ENCODE measurements around the gene THSD1.

THSD1 gene, protein sequence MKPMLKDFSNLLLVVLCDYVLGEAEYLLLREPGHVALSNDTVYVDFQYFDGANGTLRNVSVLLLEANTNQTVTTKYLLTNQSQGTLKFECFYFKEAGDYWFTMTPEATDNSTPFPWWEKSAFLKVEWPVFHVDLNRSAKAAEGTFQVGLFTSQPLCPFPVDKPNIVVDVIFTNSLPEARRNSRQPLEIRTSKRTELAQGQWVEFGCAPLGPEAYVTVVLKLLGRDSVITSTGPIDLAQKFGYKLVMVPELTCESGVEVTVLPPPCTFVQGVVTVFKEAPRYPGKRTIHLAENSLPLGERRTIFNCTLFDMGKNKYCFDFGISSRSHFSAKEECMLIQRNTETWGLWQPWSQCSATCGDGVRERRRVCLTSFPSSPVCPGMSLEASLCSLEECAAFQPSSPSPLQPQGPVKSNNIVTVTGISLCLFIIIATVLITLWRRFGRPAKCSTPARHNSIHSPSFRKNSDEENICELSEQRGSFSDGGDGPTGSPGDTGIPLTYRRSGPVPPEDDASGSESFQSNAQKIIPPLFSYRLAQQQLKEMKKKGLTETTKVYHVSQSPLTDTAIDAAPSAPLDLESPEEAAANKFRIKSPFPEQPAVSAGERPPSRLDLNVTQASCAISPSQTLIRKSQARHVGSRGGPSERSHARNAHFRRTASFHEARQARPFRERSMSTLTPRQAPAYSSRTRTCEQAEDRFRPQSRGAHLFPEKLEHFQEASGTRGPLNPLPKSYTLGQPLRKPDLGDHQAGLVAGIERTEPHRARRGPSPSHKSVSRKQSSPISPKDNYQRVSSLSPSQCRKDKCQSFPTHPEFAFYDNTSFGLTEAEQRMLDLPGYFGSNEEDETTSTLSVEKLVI

DNA sequence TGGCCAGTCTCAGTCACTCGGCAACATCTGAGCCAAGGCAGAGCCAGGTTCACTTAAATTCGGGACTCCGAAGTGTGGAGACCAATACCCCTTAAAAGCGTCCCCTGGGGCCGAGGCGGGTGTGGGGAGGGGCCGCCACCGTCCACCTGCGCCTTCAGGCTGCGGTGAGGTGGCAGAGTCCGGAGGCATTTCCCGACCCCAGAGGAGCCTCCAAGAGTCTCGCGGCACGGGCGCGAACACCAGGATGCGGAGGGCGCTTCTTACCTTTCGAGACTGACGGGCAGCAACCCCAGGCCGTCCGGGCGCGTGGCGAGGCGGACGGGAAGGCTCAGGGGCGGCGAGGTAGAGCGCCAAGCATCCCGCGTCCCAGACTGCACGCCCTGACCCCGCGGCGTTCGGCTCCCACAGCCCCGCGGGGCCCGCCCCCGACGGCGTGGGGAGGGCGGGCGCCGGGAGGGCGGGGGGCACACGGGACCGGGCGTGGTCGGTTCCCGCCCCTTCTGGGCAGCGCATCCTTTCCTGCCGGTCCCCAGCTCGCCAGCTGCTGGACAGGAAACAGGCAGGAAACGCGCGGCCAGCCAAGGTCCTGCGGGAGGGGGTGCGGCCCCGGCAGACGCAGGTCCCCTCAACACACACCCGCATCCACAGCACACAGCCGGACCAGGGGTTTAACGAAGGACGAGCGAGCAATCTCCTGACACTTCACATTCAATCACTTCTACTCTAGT, at the start of gene THSD1:
TSS of gene THSD1 (minus strand) at position 406 of the 728 bp plus-strand sequence. CDS start 3,572 bp downstream, outside the sequence.
- FAIRE-seq, result no peak
- DNase-seq (ENCODE audit: insufficient read length, low spot score), result peak; percentile 34
- TF ChIP-seq, protein P1, sequence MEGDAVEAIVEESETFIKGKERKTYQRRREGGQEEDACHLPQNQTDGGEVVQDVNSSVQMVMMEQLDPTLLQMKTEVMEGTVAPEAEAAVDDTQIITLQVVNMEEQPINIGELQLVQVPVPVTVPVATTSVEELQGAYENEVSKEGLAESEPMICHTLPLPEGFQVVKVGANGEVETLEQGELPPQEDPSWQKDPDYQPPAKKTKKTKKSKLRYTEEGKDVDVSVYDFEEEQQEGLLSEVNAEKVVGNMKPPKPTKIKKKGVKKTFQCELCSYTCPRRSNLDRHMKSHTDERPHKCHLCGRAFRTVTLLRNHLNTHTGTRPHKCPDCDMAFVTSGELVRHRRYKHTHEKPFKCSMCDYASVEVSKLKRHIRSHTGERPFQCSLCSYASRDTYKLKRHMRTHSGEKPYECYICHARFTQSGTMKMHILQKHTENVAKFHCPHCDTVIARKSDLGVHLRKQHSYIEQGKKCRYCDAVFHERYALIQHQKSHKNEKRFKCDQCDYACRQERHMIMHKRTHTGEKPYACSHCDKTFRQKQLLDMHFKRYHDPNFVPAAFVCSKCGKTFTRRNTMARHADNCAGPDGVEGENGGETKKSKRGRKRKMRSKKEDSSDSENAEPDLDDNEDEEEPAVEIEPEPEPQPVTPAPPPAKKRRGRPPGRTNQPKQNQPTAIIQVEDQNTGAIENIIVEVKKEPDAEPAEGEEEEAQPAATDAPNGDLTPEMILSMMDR (IDR thresholded peaks at IDR 0.05; ENCODE audit: insufficient read depth, missing control alignments), result no peak

DNA sequence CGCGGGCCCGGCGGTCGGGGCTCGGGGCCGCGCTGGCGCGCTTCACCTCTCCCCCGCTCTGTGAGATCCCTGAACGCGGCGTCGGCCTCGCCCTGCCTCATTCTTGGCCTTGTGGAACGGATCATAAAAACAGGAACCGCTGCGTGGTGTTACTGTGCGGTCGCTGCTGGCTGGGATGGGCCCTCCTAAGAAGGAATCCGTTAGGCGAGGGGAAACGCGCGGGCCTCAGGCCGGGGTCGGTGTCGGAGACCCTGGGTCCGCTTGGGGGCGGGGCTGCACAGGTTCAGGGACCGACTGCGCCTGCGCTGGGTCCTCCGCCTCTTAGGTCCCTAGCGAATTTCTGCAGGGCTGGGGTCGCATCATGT, 49.7 kb upstream of the THSD1 start:
- DNase-seq (ENCODE audit: insufficient read length, low spot score), result peak; percentile 17
- FAIRE-seq, result no peak
- TF ChIP-seq, protein P1 (IDR thresholded peaks at IDR 0.05; ENCODE audit: insufficient read depth, missing control alignments), result no peak

DNA sequence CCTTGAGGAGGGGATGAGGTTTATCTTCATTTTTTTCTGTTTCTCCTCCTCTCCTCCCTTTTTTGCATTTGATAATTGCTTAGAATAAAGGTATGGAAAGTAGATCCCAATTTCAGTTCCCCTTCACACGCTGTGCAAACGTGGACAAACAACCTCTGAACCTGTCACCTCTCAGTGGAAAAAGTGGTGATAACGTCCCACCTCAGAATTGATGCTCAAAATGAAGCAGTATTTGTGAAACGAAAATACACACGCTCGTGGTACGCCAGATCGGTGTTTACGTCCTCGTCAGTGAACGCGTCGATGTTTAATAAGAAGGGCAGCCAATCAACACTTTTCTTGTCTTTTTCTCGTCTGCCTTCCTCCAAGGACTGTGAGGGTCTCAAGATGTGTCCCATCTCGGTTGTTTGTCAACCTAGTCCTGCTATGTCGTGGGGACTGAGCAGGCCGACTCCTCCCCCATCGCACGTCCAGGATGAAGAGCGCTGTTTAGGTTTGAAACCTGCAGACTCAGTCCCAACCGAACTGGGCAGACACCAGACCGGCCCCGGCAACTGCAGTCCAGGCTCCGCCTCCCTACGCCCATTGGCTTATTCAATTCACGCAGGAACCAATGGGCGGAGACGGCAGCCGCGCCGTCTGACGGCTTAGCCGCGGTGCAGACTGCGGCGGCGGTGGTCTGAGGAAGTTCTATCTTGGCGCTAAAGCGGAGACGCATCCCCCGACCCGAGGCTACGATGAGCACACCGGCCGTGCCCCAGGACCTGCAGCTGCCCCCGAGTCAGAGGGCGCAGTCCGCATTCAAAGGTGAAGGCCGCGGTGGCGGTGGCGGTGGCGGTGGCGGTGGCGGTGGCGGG, 49.1 kb upstream of the THSD1 start, which contains the start of gene CKAP2:
TSS of gene CKAP2 (plus strand) at position 659 of the 857 bp plus-strand sequence. CDS start at position 738, 79 bp downstream.
- TF ChIP-seq, protein P1 (IDR thresholded peaks at IDR 0.05; ENCODE audit: insufficient read depth, missing control alignments), result no peak
- FAIRE-seq (peak; percentile 80), DNase-seq (ENCODE audit: insufficient read length, low spot score) (peak; percentile 49)

DNA sequence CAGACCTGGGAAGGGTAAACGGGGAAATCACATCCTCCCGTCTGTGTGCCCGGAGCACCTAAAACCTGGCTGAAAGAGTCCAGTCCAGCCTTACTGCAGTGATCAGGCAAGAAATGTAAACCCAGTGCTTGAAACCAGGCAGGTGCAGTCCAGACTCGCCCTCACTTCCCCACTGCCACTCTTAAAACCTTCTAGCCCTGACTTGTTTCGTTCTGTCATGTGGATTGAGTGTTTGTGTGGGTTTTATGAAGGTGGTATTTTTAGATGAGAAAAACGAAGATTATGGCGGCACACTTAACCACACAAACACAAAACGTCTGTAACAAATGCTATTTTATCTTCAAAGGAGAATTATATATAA, 48.5 kb upstream of the THSD1 start:
- DNase-seq (ENCODE audit: insufficient read length, low spot score) (no peak), FAIRE-seq (no peak)
- TF ChIP-seq, protein P1 (IDR thresholded peaks at IDR 0.05; ENCODE audit: insufficient read depth, missing control alignments), result no peak

DNA sequence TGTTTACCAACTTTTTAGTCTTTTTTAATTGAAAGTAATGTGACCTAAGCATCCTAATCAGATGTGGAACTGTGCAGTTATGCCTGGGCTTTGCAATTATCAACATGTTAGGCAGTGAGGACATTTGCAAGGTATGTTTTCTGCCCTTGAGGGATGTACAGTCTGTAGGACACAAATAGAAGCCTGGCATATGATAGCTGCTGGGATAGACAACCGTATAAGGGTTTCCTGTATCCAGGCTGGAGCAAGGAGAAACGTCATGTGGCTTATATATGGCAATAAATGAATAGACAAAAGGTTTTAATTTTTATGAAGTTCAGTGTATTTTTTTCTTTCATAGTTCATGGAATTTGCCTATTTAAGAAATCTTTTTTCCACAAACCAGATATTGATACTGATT, 46.5 kb upstream of the THSD1 start:
- TF ChIP-seq, protein P1 (IDR thresholded peaks at IDR 0.05; ENCODE audit: insufficient read depth, missing control alignments), result no peak
- DNase-seq (ENCODE audit: insufficient read length, low spot score), result no peak
- FAIRE-seq, result no peak

DNA sequence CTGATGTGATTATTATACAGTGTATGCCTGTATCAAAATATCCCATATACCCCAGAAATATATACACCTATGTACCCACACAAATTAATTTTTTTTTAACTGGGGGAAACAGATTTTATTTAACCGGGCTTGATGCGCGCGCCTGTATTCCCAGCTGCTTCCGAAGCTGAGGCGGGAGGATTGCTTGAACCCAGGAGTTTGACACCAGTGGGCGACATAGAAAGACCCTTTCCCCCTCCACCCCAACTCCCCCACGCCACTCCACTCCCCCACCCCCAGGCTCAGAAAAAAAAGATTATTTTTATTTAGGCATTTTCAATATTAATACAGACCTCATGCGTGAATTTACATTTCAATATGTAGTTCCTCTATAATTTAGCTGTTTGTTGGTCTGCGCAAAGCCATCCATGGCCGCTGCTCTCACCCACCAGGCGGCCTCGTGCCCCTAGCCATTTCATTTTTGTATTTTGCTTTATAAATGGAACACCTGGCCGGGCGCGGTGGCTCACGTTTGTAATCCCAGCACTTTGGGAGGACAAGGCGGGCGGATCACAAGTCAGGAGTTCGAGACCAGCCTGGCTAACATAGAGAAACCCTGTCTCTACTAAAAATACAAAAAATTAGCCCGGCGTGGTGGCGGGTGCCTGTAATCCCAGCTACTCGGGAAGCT, 45.3 kb upstream of the THSD1 start:
- TF ChIP-seq, protein P1 (IDR thresholded peaks at IDR 0.05; ENCODE audit: insufficient read depth, missing control alignments), result no peak
- no peak for FAIRE-seq
- no peak for DNase-seq (ENCODE audit: insufficient read length, low spot score)

Measured in D721Med (cell line).